Panc1 (cell line): ENCODE measurements around the gene CFL2. TPM values are rescaled to one million over a fixed set of nuclear protein-coding genes. Genes with fewer than 3 reads are reported as not detected.
"Not testable (repeated sequence)": the region's sequence is repeated elsewhere in the genome, so short reads cannot be mapped to it uniquely, and the experiment has no call there.

Experiments
- ATAC-seq: fragments of 200-7000 bp; cut with Tn5 transposase; 2 replicates; pipeline ENCODE4 v1.9.1; 2020; ENCODE audit warnings: mild to moderate bottlenecking, moderate library complexity
- BruUV-seq: library from RNA; stranded (reverse); fragments of 400-500 nt; replicated peaks from 2 replicates; lab custom pipeline; 2021; lab: Mats Ljungman, UMichigan
- CTCF ChIA-PET: fragments of 300-600 bp; sonication (Branson Sonifier 250); formaldehyde crosslinking; loops from one replicate; lab custom pipeline; 2022; ENCODE audit warnings: antibody characterized with exemption; lab: Charles Lee
- POLR2A ChIA-PET: fragments of 300-600 bp; sonication (Branson Sonifier 250); formaldehyde crosslinking; loops from one replicate; lab custom pipeline; 2022; ENCODE audit warnings: antibody characterized with exemption; lab: Charles Lee
- DNase-seq: peaks from one replicate; pipeline ENCODE4 v3.0.0-alpha.2; 2010; ENCODE audit warnings: low read depth, low spot score
- H3K27ac ChIP-seq: 2 replicates; pipeline ENCODE4 v1.5.1; 2011; ENCODE audit warnings: mild to moderate bottlenecking, low read length, inconsistent platforms
- H3K27me3 ChIP-seq: fragments of 200-500 bp; sonication (Bioruptor generic); 2 replicates; pipeline ENCODE4 v1.6.0; 2014; ENCODE audit warnings: low read length, inconsistent platforms; ENCODE audit not compliant: control insufficient read depth, insufficient read depth
- H3K36me3 ChIP-seq: fragments of 200-500 bp; sonication (Bioruptor generic); 2 replicates; pipeline ENCODE4 v1.5.1; 2014; ENCODE audit warnings: inconsistent platforms, mild to moderate bottlenecking, low read length, moderate library complexity; ENCODE audit not compliant: control insufficient read depth, insufficient read depth
- H3K4me1 ChIP-seq: 2 replicates; pipeline ENCODE4 v1.5.1; 2011; ENCODE audit warnings: inconsistent platforms, mild to moderate bottlenecking, low read length, moderate library complexity; ENCODE audit not compliant: control insufficient read depth, insufficient read depth
- H3K4me3 ChIP-seq, 2 experiments: 2 replicates each; pipeline ENCODE4 v1.5.1; 2011 to 2012; ENCODE audit warnings: low read depth in 2 of 2, low read length in 2 of 2, mild to moderate bottlenecking in 2 of 2, inconsistent platforms in 1 of 2, moderate library complexity in 1 of 2
- H3K9me3 ChIP-seq: fragments of 200-500 bp; sonication (Bioruptor generic); 2 replicates; pipeline ENCODE4 v1.5.1; 2014; ENCODE audit warnings: low read depth, mild to moderate bottlenecking, inconsistent platforms, low read length, moderate library complexity; ENCODE audit not compliant: control insufficient read depth, insufficient read depth
- POLR2AphosphoS5 ChIP-seq: IDR thresholded peaks from 2 replicates; pipeline ENCODE4 v1.6.1; 2012; ENCODE audit warnings: mild to moderate bottlenecking, low read depth, low read length, moderate library complexity
- TCF7L2 ChIP-seq: IDR thresholded peaks from 2 replicates; pipeline ENCODE4 v1.6.1; 2011; ENCODE audit warnings: mild to moderate bottlenecking, low read depth, low read length, inconsistent platforms
- in situ Hi-C: cut with HindIII; loops from 2 replicates; pipeline ENCODE4 v1.10.0; 2016; ENCODE audit warnings: low sequenced_read_pairs, low pct_unique_long_range_greater_than_20kb
- intact Hi-C: fragments of 100-400 bp; cut with micrococcal nuclease; formaldehyde crosslinking; loops from one replicate; pipeline ENCODE4 v1.10.0; 2022; ENCODE audit not compliant: unreplicated experiment
- total RNA-seq: library from RNA; stranded (reverse); gene quantifications from one replicate; pipeline ENCODE4 v1.2.1, GENCODE V29; 2021; ENCODE audit not compliant: unreplicated experiment
- TF ChIP-seq, protein P1 (sequence below): fragments of 450-650 bp; IDR thresholded peaks from 2 replicates; pipeline ENCODE4 v1.5.1; 2017; ENCODE audit warnings: mild to moderate bottlenecking
- TF ChIP-seq, protein P2 (sequence below), 2 experiments: IDR thresholded peaks; 2 replicates each; pipeline ENCODE4 v1.6.1; 2011 to 2012; ENCODE audit warnings: low read depth in 2 of 2, control low read depth in 1 of 2, low read length in 1 of 2, mild to moderate bottlenecking in 1 of 2, moderate library complexity in 1 of 2; ENCODE audit not compliant: insufficient read depth in 1 of 2

CFL2 gene
- total RNA-seq, 1 experiment from 2014 or later = 79.7 TPM

DNA sequence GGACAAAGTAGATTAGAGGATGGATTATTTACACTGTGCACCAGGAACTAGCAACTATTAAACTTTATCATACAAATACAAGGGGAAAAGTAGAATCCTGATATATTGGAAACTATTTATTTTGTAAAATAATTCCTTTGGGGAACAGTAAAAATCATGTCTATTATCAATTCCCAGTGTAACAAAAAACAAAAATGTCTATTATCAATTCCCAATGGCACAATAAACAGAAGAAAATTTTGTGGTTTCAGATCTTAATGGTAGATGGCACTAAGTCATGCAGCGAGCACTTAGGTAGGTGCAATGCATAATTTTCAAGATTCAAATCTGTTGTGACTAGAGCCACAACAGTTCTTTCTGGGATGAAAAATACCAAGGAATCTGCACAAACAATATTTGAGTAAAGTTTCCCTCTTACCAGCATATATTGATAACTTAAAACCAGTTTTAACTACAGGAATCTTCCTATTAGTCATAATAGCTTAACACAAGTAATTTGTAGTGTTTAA is 13.7 kb downstream of the CFL2 start:
- BruUV-seq = no TSS peak
- Histone ChIP-seq H3K4me1 (peaks cover 12% of the 10 kb centered on the region; the same call in 1 of the 2 replicates), H3K27me3 (no peaks in the 10 kb centered on the region), H3K9me3 (no peaks in the 10 kb centered on the region), H3K4me3 (no peak overlapping the region), H3K36me3 (no peaks in the 10 kb centered on the region), H3K27ac (peak overlapping the region; percentile 97)
- intact Hi-C loops = no loop called here
- DNase-seq (no peak), ATAC-seq (peak; percentile 81)
- POLR2A ChIA-PET = interaction anchor here (0.5 to 0.6 kb wide), 2 partner anchors 8 to 25 kb away, joined by 6 to 8 read pairs; no protein-coding TSS in a partner anchor
- in situ Hi-C loops = no loop called here
- CTCF ChIA-PET = interaction anchor here (0.7 kb wide), 1 partner anchor 23 kb away, joined by 5 read pairs; no protein-coding TSS in a partner anchor
- no peak for TF ChIP-seq POLR2AphosphoS5
- TF ChIP-seq, protein P1, sequence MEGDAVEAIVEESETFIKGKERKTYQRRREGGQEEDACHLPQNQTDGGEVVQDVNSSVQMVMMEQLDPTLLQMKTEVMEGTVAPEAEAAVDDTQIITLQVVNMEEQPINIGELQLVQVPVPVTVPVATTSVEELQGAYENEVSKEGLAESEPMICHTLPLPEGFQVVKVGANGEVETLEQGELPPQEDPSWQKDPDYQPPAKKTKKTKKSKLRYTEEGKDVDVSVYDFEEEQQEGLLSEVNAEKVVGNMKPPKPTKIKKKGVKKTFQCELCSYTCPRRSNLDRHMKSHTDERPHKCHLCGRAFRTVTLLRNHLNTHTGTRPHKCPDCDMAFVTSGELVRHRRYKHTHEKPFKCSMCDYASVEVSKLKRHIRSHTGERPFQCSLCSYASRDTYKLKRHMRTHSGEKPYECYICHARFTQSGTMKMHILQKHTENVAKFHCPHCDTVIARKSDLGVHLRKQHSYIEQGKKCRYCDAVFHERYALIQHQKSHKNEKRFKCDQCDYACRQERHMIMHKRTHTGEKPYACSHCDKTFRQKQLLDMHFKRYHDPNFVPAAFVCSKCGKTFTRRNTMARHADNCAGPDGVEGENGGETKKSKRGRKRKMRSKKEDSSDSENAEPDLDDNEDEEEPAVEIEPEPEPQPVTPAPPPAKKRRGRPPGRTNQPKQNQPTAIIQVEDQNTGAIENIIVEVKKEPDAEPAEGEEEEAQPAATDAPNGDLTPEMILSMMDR = no peak
- peak; percentile 87 for TF ChIP-seq TCF7L2

DNA sequence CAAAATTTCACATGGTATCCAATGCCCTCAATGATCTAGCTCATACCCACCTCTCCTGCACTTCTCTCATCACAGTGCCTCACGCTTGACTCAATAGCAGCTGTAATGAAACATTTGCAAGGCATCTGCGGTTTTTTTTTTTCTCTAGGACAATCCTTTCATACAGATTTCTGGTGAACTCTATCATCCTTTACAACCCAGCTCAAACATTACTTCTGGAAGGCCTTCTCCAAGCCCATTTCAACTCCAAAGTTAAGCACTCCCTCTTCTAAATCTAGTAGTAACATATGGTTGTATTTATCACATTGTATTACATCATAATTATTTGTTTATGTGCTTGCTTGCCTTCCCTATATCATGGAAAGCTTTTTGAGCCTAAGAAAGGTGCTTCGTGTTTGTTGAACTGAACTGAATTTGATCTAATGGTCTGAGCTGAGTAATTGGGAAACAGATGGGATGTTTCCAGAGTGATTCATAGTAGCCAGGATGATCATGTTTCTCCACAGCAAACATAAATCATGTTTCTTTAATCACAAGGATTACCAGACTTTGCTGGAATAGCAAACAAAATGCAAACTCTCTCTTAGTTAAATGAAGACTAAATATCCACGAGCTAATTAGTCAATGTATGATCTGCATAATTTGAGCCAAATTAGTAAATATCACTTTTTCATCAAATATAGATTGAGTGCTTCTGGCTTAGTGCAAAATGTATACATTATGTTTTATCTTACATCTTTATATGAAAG is 14.3 kb downstream of the CFL2 start:
- no peaks in the 10 kb centered on the region for H3K36me3 ChIP-seq
- H3K27me3 ChIP-seq = no peaks in the 10 kb centered on the region
- TF ChIP-seq, protein P2, sequence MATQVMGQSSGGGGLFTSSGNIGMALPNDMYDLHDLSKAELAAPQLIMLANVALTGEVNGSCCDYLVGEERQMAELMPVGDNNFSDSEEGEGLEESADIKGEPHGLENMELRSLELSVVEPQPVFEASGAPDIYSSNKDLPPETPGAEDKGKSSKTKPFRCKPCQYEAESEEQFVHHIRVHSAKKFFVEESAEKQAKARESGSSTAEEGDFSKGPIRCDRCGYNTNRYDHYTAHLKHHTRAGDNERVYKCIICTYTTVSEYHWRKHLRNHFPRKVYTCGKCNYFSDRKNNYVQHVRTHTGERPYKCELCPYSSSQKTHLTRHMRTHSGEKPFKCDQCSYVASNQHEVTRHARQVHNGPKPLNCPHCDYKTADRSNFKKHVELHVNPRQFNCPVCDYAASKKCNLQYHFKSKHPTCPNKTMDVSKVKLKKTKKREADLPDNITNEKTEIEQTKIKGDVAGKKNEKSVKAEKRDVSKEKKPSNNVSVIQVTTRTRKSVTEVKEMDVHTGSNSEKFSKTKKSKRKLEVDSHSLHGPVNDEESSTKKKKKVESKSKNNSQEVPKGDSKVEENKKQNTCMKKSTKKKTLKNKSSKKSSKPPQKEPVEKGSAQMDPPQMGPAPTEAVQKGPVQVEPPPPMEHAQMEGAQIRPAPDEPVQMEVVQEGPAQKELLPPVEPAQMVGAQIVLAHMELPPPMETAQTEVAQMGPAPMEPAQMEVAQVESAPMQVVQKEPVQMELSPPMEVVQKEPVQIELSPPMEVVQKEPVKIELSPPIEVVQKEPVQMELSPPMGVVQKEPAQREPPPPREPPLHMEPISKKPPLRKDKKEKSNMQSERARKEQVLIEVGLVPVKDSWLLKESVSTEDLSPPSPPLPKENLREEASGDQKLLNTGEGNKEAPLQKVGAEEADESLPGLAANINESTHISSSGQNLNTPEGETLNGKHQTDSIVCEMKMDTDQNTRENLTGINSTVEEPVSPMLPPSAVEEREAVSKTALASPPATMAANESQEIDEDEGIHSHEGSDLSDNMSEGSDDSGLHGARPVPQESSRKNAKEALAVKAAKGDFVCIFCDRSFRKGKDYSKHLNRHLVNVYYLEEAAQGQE (IDR thresholded peaks at IDR 0.05; ENCODE audit: insufficient read depth in 1 of 2, low read depth in 2 of 2, low read length in 1 of 2) = no peak
- peak; percentile 29; the same call in 1 of the 2 replicates for TF ChIP-seq POLR2AphosphoS5
- H3K9me3 ChIP-seq = no peaks in the 10 kb centered on the region
- H3K4me1 ChIP-seq = peaks cover 12% of the 10 kb centered on the region; the same call in 1 of the 2 replicates
- DNase-seq (peak; percentile 93), ATAC-seq (peak; percentile 93)
- in situ Hi-C loops (no loop called here), intact Hi-C loops (no loop called here)
- ChIA-PET CTCF (interaction anchor here (1.0 kb wide), 1 partner anchor 22 kb away, joined by 4 read pairs; no protein-coding TSS in a partner anchor), POLR2A (interaction anchor here (0.6 kb wide), 1 partner anchor 102 kb away, joined by 5 read pairs; no protein-coding TSS in a partner anchor)
- no TSS peak for BruUV-seq
- peak overlapping the region; percentile 97 for H3K27ac ChIP-seq
- peak overlapping the region in 1 of 2 experiments; percentile 17; a peak in 1 of 4 replicates for H3K4me3 ChIP-seq

DNA sequence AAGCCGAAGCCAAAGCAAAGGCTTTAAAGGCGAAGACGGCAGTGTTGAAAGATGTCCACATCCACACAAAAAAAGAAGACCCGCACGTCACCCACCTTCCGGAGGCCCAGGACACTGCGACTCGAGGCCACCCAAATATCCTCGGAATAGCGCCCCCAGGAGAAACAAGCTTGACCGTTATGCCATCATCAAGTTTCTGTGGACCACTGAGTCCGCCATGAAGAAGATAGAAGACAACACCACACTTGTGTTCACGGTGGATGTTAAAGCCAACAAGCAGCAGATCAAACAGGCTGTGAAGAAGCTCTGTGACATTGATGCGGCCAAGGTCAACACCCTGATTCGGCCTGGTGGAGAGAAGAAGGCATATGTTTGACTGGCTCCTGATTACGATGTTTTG is 20.2 kb downstream of the CFL2 start:
- H3K9me3 ChIP-seq, H3K4me3 ChIP-seq, H3K27me3 ChIP-seq, H3K4me1 ChIP-seq, intact Hi-C loops, H3K36me3 ChIP-seq, ATAC-seq, CTCF ChIA-PET, POLR2A ChIA-PET, in situ Hi-C loops, DNase-seq, BruUV-seq: not testable (repeated sequence)
- peak overlapping the region; percentile 72; the same call in 1 of the 2 replicates for H3K27ac ChIP-seq
